ENCODE data around the gene ENPP3. TPM values are rescaled to one million over a fixed set of nuclear protein-coding genes. Genes with fewer than 3 reads are reported as not detected.

The ENPP3 gene
- total and polyA plus RNA-seq, 2 of the 13 experiments (the other 11 are each of a cell fraction or from before 2014, with no cell fraction given): 40.0 to 75.4 TPM

GRCh38 chr6:131655951-131656350, 18.8 kb downstream of the ENPP3 start:
- DNase-seq (ENCODE audit: low spot score): no peak
- H3K9ac ChIP-seq (ENCODE audit: insufficient read depth, low read depth, low read length): no peak overlapping the region
- no peaks in the 10 kb centered on the region for H4K20me1 ChIP-seq (ENCODE audit: insufficient read depth, low read length)
- no peak overlapping the region for H3K4me2 ChIP-seq (ENCODE audit: low read depth, low read length)
- WGBS (ENCODE audit: low lambda C conversion rate): 99% methylated on average over 2 of the region's 2 CpGs
- ATAC-seq: peak; percentile 54
- peaks cover 29 to 84% of the 10 kb centered on the region in 2 experiments for H3K36me3 ChIP-seq (replicated peaks in 1 of 2; ENCODE audit: control insufficient read depth in 1 of 2, insufficient read depth in 2 of 2, low read length in 2 of 2)
- BruUV-seq (replicated peaks): no TSS peak
- ChIA-PET CTCF (ENCODE audit: low intra/inter-chr PET ratio, low total read pairs) (no interaction called here), POLR2A (no interaction called here)
- no peak overlapping the region for H2AFZ ChIP-seq (ENCODE audit: low read length)
- no peak overlapping the region for H3K4me3 ChIP-seq (replicated peaks in 1 of 3; ENCODE audit: insufficient read depth in 1 of 3, low read depth in 2 of 3, low read length in 3 of 3)
- no peak overlapping the region for H3K27ac ChIP-seq (ENCODE audit: extremely low read length, insufficient read depth, low read length)
- no peak for TF ChIP-seq ZNF142 (CRISPR knock-in tag; IDR thresholded peaks at IDR 0.05)
- H3K27me3 ChIP-seq (ENCODE audit: control insufficient read depth in 1 of 2, insufficient read depth in 2 of 2, low read length in 2 of 2): no peaks in the 10 kb centered on the region
- FAIRE-seq: no peak
- no peaks in the 10 kb centered on the region for H3K9me3 ChIP-seq (ENCODE audit: low read length)
- H3K4me1 ChIP-seq (ENCODE audit: insufficient read depth, low read length): no peaks in the 10 kb centered on the region
- in situ Hi-C loops (cut with HindIII; ENCODE audit: extremely low pct_ligation_motif_present, low pct_unique_long_range_greater_than_20kb) (no loop called here), intact Hi-C loops (cut with micrococcal nuclease; ENCODE audit: unreplicated experiment) (no loop called here)
- H3K79me2 ChIP-seq (ENCODE audit: insufficient read depth, low read length): no peaks in the 10 kb centered on the region

- H3K36me3 ChIP-seq (replicated peaks in 1 of 2; ENCODE audit: control insufficient read depth in 1 of 2, insufficient read depth in 2 of 2, low read length in 2 of 2): peaks cover 27 to 81% of the 10 kb centered on the region in 2 experiments
- POLR2A ChIA-PET: interaction anchor here (1.0 kb wide), 1 partner anchor 28 kb away, joined by 3 read pairs; the partner anchor contains the start of gene MED23
- H3K4me3 ChIP-seq (replicated peaks in 1 of 3; ENCODE audit: insufficient read depth in 1 of 3, low read depth in 2 of 3, low read length in 3 of 3): no peak overlapping the region
- BruUV-seq (replicated peaks): no TSS peak
- intact Hi-C loops (cut with micrococcal nuclease; ENCODE audit: unreplicated experiment): no loop called here
- DNase-seq (ENCODE audit: low spot score) (no peak), ATAC-seq (no peak), FAIRE-seq (no peak)
- H3K4me1 ChIP-seq (ENCODE audit: insufficient read depth, low read length): no peaks in the 10 kb centered on the region
- CTCF ChIA-PET (ENCODE audit: low intra/inter-chr PET ratio, low total read pairs): no interaction called here
- no peaks in the 10 kb centered on the region for H3K79me2 ChIP-seq (ENCODE audit: insufficient read depth, low read length)
- 100% methylated on average over 3 of the region's 3 CpGs for WGBS (ENCODE audit: low lambda C conversion rate)
- no peak overlapping the region for H2AFZ ChIP-seq (ENCODE audit: low read length)
- no peaks in the 10 kb centered on the region for H3K27me3 ChIP-seq (ENCODE audit: control insufficient read depth in 1 of 2, insufficient read depth in 2 of 2, low read length in 2 of 2)
- H3K4me2 ChIP-seq (ENCODE audit: low read depth, low read length): no peak overlapping the region
- no peak overlapping the region for H3K9ac ChIP-seq (ENCODE audit: insufficient read depth, low read depth, low read length)
- no peaks in the 10 kb centered on the region for H4K20me1 ChIP-seq (ENCODE audit: insufficient read depth, low read length)
- no peaks in the 10 kb centered on the region; the same call in 1 of the 2 replicates for H3K9me3 ChIP-seq (ENCODE audit: low read length)
- in situ Hi-C loops (cut with HindIII; ENCODE audit: extremely low pct_ligation_motif_present, low pct_unique_long_range_greater_than_20kb): no loop called here
- no peak overlapping the region for H3K27ac ChIP-seq (ENCODE audit: extremely low read length, insufficient read depth, low read length)
- TF ChIP-seq ZNF17 (CRISPR knock-in tag; IDR thresholded peaks at IDR 0.05) (no peak), EED (CRISPR knock-in tag; IDR thresholded peaks at IDR 0.05) (no peak), MAFF (IDR thresholded peaks at IDR 0.05; ENCODE audit: low read depth, low read length) (peak; percentile 36; the same call in 1 of the 2 replicates), ZNF543 (CRISPR knock-in tag; IDR thresholded peaks at IDR 0.05) (no peak), ZNF34 (CRISPR knock-in tag; IDR thresholded peaks at IDR 0.05; ENCODE audit: borderline replicate concordance) (no peak), WIZ (CRISPR knock-in tag; IDR thresholded peaks at IDR 0.05) (no peak), TCF7L2 (IDR thresholded peaks at IDR 0.05; ENCODE audit: low read depth, low read length) (no peak), THAP11 (CRISPR knock-in tag; IDR thresholded peaks at IDR 0.05) (no peak), ZNF850 (CRISPR knock-in tag; conservative IDR thresholded peaks at IDR 0.05) (no peak), ONECUT2 (CRISPR knock-in tag; IDR thresholded peaks at IDR 0.05) (no peak), MAX (IDR thresholded peaks at IDR 0.05) (no peak), DRAP1 (CRISPR knock-in tag; IDR thresholded peaks at IDR 0.05) (no peak), NCOR1 (IDR thresholded peaks at IDR 0.05; ENCODE audit: borderline replicate concordance, low read length) (no peak)
Measured at GRCh38 chr6:131656667-131657066, 19.6 kb downstream of the ENPP3 start.
